DMS 273 treated with DMSO at 0.1 percent for 48 hours (cell line): ENCODE results near the gene TLR1.
"Not testable (repeated sequence)": the region's sequence is repeated elsewhere in the genome, so short reads cannot be mapped to it uniquely, and the experiment has no call there.

ENCODE experiments used
- DNase-seq: peaks from one replicate; lab custom pipeline; 2025; lab: John Stamatoyannopoulos, UW

TLR1 gene

GRCh38 chr4:38805530-38806145 lies 1.0 kb upstream of the TLR1 start:
- DNase-seq = no peak

DNA sequence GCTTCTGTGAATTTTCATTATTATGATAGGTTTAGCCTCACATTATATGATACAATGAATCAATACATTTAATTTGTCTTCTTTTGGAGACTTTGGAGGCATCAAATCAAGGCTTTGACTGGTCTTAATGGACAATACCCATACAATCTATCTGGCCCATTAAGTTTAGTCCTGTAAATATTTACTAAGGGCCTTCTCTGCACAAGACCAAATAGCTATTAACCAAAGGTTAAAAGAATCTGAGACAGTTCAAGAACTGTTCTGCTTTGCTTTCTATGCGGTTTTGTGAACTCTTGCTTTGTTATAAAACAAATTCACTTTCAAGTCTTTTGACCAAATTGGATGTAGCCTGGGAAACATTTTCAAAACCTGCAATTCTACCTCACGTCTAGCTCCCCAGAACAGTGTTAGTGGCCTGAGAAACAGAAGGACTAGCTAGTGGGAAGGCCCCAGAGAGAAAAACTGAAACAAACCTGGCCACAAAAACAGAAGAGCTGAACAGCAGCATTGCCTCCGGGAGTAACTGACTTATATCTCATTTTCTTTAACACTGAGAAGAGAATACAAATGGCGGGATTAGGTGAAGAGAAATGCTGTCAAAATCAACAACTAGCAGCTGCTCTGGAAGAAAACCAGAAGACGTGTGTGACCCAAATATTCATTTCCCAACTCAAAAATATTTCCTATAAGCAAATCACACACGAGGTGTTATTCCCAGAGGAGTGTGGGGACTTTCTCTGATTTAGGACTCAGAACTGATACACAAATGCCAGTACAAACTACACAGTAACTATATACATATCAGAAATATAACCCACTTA lies 548 bp downstream of the TLR1 start:
- DNase-seq = no peak

DNA sequence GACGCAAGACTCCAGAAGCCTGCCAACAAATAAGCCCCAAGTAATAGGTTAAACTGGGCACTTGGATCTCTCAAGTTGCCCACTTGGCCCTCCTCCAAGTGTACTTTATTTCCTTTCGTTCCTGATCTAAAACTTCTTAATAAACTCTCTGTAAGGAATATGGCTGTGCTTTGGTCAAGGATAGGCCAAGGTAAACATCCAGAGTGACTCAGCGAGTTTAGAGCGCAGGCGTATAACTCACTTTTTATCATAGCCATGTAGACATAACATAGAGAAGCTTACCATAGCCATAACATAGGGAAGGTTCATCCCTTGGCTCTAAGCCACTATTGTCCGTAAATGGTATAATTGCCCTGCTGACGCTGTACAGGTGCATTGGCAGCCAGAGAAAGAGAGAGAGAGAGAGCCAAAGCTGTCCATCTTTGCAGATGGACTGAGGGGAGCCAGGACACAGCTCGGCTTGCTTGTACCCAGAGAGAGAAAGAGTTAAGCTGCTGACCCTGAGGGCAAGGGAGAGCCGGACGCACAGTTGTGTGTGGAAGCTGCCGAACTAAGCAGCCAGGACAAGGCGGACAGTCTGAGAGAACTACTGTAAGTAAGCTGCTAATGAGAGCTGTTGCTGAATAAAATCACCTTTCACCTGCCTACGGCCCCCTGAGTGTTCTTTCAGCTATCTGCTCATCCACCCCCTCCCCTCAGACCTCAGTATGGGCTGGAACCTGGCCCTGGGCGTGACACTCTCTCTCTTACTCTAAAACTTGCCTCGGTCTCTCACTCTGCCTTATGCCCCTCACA lies 1.8 kb downstream of the TLR1 start:
- DNase-seq = no peak

DNA sequence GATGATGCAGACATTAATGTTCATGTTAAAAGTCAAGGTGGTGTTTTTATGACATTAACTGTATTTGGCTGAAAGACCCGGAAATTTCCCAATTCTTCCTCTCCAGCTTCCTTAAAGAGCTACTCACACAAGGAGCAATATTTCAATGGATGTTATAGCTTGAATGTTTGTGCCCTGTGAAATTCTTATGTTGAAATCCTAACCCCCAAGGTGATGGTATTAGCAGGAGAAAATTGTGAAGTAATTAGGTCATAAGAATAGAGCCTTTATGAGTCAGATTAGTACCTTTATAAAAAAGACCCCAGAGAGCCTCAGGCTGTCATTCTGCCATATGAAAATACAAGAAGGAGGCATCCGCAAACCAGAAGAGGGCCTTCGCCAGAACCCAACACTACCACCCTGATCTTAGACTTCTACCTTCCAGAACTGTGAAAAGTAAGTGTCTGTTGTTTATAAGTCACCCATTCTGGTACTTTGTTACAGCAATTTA lies 3.6 kb downstream of the TLR1 start:
- no peak for DNase-seq

GRCh38 chr4:38800366-38800765 lies 4.2 kb downstream of the TLR1 start:
- no peak for DNase-seq

DNA sequence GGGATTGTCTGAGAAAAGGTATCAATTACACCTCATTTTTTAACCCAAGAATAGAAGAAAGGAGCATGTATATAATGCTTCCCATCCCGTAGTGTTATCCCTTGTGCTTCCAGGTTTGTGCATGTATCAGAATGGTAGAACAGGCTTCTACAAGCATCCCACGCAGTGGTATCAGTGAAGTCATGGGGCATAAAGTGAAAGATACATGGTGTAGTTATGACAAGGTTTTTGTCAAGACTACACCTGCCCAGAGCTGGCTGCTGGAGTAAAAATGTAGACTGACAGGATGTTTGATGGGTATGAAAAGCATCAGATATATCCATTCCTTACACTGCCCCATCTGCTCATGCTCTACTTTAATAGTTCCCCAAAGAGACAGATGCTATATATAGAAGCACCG lies 9.5 kb downstream of the TLR1 start:
- no peak for DNase-seq

- no peak for DNase-seq
Measured at GRCh38 chr4:38794051-38794450, 10.5 kb downstream of the TLR1 start.

GRCh38 chr4:38791010-38791409 lies 13.6 kb downstream of the TLR1 start:
- no peak for DNase-seq

DNA sequence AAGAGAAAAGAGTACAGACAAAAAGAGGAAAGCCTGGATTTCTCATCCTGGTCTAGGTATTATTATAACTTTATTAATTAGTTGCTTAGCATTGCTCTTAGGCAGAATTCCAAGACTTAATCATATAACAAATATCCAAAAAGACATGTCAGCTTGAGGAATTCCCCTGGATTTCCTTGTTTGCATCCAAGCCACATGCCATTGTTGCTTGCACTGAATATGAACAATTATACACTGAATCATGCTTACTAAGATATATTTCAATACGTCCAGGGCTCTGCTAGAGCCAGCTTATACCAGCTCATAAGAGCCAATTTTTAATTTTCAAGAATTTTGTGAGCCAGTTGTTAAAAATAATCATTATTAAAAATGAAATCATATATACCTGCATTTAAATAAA lies 16.3 kb downstream of the TLR1 start:
- DNase-seq = no peak

GRCh38 chr4:38787693-38788092 lies 16.9 kb downstream of the TLR1 start:
- no peak for DNase-seq

DNA sequence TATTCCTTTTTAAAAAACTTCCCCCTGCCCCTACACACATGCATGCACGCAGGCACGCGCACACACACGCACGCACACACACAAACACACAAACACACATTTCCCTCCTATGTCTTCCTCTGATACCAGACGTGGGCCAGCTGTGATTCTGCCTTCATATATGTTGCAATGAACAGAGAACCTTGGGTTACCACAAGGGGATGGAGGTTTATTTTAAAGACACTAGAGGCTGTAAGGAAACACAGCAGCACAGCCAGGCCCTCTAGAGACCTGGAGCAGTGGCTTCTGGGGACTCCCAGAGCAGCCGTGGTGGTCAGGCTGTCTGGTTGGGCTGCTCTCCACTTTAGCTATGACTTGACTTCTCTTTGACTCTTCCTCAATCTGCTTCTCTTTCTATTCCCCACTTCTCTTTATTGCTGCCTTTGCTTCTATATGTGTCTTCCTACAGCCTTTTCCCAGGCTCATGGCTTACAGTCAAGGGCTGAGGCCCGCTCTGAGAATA lies 18.6 kb downstream of the TLR1 start:
- DNase-seq = no peak

GRCh38 chr4:38785041-38785790 lies 19.4 kb downstream of the TLR1 start:
- no peak for DNase-seq

- DNase-seq = no peak
Measured at GRCh38 chr4:38784141-38784540, 20.4 kb downstream of the TLR1 start.

DNA sequence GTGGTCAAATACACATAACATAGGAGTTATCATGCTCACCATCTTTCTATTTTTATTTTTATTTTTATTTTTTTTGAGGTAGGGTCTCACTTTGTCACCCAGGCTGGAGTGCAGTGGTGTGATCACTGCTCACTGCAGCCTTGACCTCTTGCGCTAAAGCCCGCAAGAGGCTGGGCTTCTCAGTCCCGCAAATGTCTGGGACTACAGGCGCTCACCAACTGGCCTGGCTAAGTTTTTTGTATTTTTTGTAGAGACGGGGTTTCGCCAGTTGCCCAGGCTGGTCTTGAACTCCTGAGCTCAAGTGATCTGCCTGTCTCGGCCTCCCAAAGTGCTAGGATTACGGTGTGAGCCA lies 21.5 kb downstream of the TLR1 start:
- DNase-seq = no peak

DNA sequence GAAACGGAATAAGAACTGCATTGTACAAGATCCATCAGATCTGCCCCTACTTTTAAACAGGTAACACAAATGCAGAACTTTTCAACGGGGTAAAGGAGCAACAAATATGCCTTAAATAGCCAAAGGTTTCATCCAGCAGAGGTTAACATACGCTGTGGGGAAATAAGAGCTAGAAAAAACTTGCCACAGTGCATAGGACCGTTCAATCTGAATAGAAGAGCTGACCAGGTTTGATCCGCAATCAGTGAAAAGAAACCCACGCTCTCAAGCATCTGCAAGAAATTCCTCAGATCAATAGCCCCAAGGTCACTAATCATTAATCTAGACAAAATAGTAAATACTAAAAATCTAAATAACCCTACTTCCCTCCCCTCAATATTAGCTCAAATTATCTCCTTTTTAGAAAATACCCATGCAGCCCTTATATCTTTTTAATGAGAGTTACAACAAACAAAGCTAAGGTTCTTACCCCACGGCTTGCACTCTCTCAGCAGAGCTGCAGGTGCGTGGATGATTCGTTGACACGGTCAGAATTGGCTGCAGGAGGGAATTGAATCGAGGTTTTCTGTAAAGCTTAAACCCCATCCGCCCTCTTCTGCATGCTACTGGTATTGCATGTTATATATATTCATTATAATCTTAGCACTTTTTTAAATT lies 22.0 kb downstream of the TLR1 start, which contains the start of gene TLR10:
TSS of gene TLR10 (minus strand) at position 539 of the 657 bp plus-strand sequence. CDS start 7,400 bp downstream, outside the sequence.
- DNase-seq = no peak

DNA sequence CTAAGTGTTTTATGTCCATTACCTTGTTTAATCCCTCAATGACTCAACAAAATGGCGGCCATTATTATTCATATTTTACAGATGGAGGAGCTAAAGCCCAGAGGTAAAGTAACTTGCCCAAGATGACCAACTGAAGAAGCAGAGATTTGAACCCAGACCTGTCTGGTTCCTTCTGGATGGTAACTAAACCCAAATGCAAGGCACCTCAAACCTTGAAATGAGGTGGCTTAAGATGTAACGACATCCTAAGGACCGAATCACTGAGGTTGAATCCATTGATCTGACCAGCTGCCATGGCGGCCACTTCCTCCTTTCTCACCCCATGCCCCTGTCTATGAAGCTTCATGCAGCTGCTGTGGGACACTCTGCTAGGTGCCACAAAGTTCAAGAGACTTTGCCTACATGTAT lies 22.7 kb downstream of the TLR1 start:
- no peak for DNase-seq

DNA sequence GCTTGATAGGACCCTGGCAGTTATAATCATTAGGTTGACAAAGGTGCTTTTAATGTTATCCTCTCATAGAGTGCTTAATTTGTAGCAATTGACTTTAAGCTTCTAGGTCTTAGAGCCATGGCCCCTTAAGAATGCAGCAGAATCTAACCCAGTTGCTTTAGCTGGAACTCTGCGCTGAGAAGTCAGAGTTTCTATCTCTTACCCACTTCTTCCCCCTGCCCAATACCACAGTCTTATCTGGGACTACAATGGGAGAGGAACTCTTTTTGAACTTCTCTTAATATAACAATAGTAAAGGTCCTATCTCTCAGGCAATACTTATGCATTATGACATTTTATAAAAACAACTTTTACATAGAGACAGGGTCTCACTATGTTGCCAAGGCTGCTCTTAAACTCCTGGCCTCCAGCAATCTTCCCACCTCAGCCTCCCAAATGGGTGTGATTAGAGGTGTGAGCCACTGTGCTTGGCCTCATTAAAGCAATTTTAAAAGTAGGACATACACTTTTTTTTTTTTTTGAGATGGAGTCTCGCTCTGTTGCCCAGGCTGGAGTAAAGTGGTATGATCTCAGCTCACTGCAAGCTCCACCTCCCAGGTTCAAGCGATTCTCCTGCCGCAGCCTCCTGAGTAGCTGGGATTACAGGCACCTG lies 23.6 kb downstream of the TLR1 start:
- DNase-seq = no peak

- no peak for DNase-seq
Measured at GRCh38 chr4:38779790-38780189, 24.8 kb downstream of the TLR1 start.

DNA sequence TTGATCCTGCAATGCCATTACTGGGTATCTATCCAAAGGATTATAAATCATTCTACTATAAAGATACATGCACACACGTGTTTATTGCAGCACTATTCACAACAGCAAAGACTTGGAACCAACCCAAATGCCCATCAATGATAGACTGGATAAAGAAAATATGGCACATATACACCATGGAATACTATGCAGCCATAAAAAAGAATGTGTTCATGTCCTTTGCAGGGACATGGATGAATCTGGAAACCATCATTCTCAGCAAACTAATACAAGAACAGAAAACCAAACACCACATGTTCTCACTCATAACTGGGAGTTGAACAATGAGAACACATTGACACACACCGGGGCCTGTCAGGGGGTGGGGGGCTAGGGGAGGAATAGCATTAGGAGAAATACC lies 26.7 kb downstream of the TLR1 start:
- not testable (repeated sequence) for DNase-seq

DNA sequence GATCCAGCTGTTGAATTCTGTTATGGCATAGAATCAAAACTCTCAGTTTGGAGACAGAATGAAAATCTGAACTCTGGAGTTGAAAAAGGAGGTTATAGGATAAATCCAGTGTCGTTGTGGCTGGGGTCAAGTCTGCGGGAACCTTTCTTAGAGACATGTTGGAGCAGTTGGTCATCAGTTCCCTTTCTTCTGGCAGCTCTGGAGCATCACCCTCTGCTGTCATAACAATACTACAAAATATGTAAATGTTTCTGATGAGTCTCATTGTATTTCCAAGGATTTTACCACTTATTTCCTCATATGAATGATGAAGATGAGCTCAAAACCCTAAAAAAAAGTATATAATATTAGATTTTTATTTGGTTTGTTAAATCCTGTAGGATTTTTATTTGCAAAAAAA lies 29.3 kb downstream of the TLR1 start:
- DNase-seq = no peak
